HEK293T (cell line): ENCODE data around the gene VPS37B.

Source experiments
- CTCF ChIA-PET: fragments of 350-600 bp; formaldehyde crosslinking; extraction: SDS; loops from one replicate; lab custom pipeline; 2021; ENCODE audit warnings: antibody characterized with exemption, inconsistent platforms; lab: Yijun Ruan, JAX
- POLR2A ChIA-PET: fragments of 350-600 bp; formaldehyde crosslinking; extraction: SDS; loops from one replicate; lab custom pipeline; 2020; ENCODE audit warnings: antibody characterized with exemption, inconsistent platforms; lab: Yijun Ruan, JAX
- DNase-seq: peaks from one replicate; pipeline ENCODE4 v3.0.0; 2012; ENCODE audit warnings: mixed read lengths; ENCODE audit errors: extremely low spot score
- ARNT ChIP-seq: fragments of 450-650 bp; IDR thresholded peaks from 2 replicates; pipeline ENCODE4 v1.6.1; 2017; ENCODE audit warnings: mild to moderate bottlenecking
- BHLHE40 ChIP-seq: fragments of 450-650 bp; IDR thresholded peaks from 2 replicates; pipeline ENCODE4 v1.6.1; 2016; ENCODE audit warnings: mild to moderate bottlenecking, moderate library complexity, borderline replicate concordance
- CTBP1 ChIP-seq: fragments of 450-650 bp; IDR thresholded peaks from 2 replicates; pipeline ENCODE4 v1.6.1; 2016; ENCODE audit warnings: borderline replicate concordance
- ELF4 ChIP-seq: fragments of 450-650 bp; IDR thresholded peaks from 2 replicates; pipeline ENCODE4 v1.6.1; 2017; ENCODE audit warnings: antibody characterized with exemption
- FOXA1 ChIP-seq: fragments of 450-650 bp; IDR thresholded peaks from 2 replicates; pipeline ENCODE4 v1.6.1; 2016; ENCODE audit warnings: mild to moderate bottlenecking
- FOXK2 ChIP-seq: fragments of 450-650 bp; IDR thresholded peaks from 2 replicates; pipeline ENCODE4 v1.6.1; 2016; ENCODE audit warnings: mild to moderate bottlenecking
- FOXM1 ChIP-seq: fragments of 450-650 bp; IDR thresholded peaks from 2 replicates; pipeline ENCODE4 v1.6.1; 2017; ENCODE audit warnings: mild to moderate bottlenecking, borderline replicate concordance
- HDGF ChIP-seq: fragments of 450-650 bp; IDR thresholded peaks from 2 replicates; pipeline ENCODE4 v1.6.1; 2017; ENCODE audit warnings: antibody characterized with exemption, borderline replicate concordance
- L3MBTL2 ChIP-seq: fragments of 450-650 bp; conservative IDR thresholded peaks from 2 replicates; pipeline ENCODE4 v1.6.1; 2016; ENCODE audit warnings: mild to moderate bottlenecking
- LEF1 ChIP-seq: fragments of 450-650 bp; IDR thresholded peaks from 2 replicates; pipeline ENCODE4 v1.6.1; 2017; ENCODE audit warnings: mild to moderate bottlenecking, borderline replicate concordance
- NFRKB ChIP-seq: fragments of 450-650 bp; IDR thresholded peaks from 2 replicates; pipeline ENCODE4 v1.6.1; 2016; ENCODE audit warnings: mild to moderate bottlenecking, moderate library complexity
- PKNOX1 ChIP-seq: fragments of 450-650 bp; IDR thresholded peaks from 2 replicates; pipeline ENCODE4 v1.6.1; 2016
- SP1 ChIP-seq: fragments of 450-650 bp; IDR thresholded peaks from 2 replicates; pipeline ENCODE4 v1.6.1; 2017
- SUZ12 ChIP-seq: fragments of 450-650 bp; IDR thresholded peaks from 2 replicates; pipeline ENCODE4 v1.6.1; 2016; ENCODE audit warnings: mild to moderate bottlenecking
- TARDBP ChIP-seq: fragments of 450-650 bp; IDR thresholded peaks from 2 replicates; pipeline ENCODE4 v1.6.1; 2016
- ZNF384 ChIP-seq: fragments of 450-650 bp; IDR thresholded peaks from 2 replicates; pipeline ENCODE4 v1.6.1; 2016

VPS37B gene

GRCh38 chr12:122850048-122850445 lies 45.9 kb downstream of the VPS37B start:
- no peak for TF ChIP-seq ELF4
- TF ChIP-seq NFRKB, result no peak
- no peak for TF ChIP-seq FOXA1
- TF ChIP-seq ZNF384, result no peak
- TF ChIP-seq LEF1, result no peak
- no peak for TF ChIP-seq FOXM1
- TF ChIP-seq PKNOX1, result no peak
- no peak for TF ChIP-seq L3MBTL2
- no peak for TF ChIP-seq BHLHE40
- no peak for TF ChIP-seq ARNT
- no peak for TF ChIP-seq SUZ12
- TF ChIP-seq TARDBP, result no peak
- TF ChIP-seq HDGF, result no peak
- TF ChIP-seq SP1, result no peak
- no peak for TF ChIP-seq FOXK2
- no peak for TF ChIP-seq CTBP1
- POLR2A ChIA-PET, result interaction anchor here (1.0 kb wide), 1 partner anchor 383 kb away, joined by 3 read pairs; the partner anchor contains the start of genes MPHOSPH9 and MTRFR
- CTCF ChIA-PET, result no interaction called here
- DNase-seq, result no peak

- CTCF ChIA-PET, result no interaction called here
Observed at GRCh38 chr12:122849352-122850047, 46.4 kb downstream of the VPS37B start.

GRCh38 chr12:122848471-122849351 lies 47.2 kb downstream of the VPS37B start:
- TF ChIP-seq TARDBP, result no peak
- TF ChIP-seq HDGF, result no peak
- no peak for TF ChIP-seq BHLHE40
- TF ChIP-seq FOXK2, result no peak
- no peak for TF ChIP-seq PKNOX1
- no peak for TF ChIP-seq FOXM1
- TF ChIP-seq SUZ12, result no peak
- TF ChIP-seq FOXA1, result no peak
- no peak for TF ChIP-seq SP1
- TF ChIP-seq L3MBTL2, result no peak
- no peak for TF ChIP-seq NFRKB
- TF ChIP-seq LEF1, result no peak
- TF ChIP-seq ZNF384, result no peak
- TF ChIP-seq ARNT, result no peak
- ChIA-PET POLR2A (interaction anchor here (1.0 kb wide), 1 partner anchor 384 kb away, joined by 3 read pairs; the partner anchor contains the start of genes MPHOSPH9 and MTRFR), CTCF (no interaction called here)
- DNase-seq, result no peak

More at GRCh38 chr12:122849352-122850047, 46.4 kb downstream of the VPS37B start:
- DNase-seq, result no peak
- POLR2A ChIA-PET, result interaction anchor here (1.0 kb wide), 1 partner anchor 384 kb away, joined by 3 read pairs; the partner anchor contains the start of genes MPHOSPH9 and MTRFR
- TF ChIP-seq FOXK2 (no peak), ZNF384 (no peak), ARNT (no peak), L3MBTL2 (no peak)

- DNase-seq, result no peak
- POLR2A ChIA-PET, result no interaction called here
- TF ChIP-seq L3MBTL2 (no peak), BHLHE40 (no peak), ZNF384 (no peak), TARDBP (no peak), ELF4 (no peak), FOXM1 (no peak), NFRKB (no peak), ARNT (no peak), LEF1 (no peak)
Observed at GRCh38 chr12:122847921-122848421, 48.0 kb downstream of the VPS37B start.

GRCh38 chr12:122847516-122847836 lies 48.4 kb downstream of the VPS37B start:
- ChIA-PET POLR2A (no interaction called here), CTCF (no interaction called here)
- no peak for TF ChIP-seq ZNF384
- no peak for TF ChIP-seq ELF4
- DNase-seq, result no peak

More at GRCh38 chr12:122847921-122848421, 48.0 kb downstream of the VPS37B start:
- CTCF ChIA-PET, result no interaction called here

- no peak for TF ChIP-seq SP1
- no peak for TF ChIP-seq PKNOX1
- TF ChIP-seq ARNT, result no peak
- TF ChIP-seq BHLHE40, result no peak
- no peak for TF ChIP-seq FOXA1
- no peak for TF ChIP-seq FOXK2
- TF ChIP-seq L3MBTL2, result no peak
- TF ChIP-seq HDGF, result no peak
- no peak for TF ChIP-seq FOXM1
- no peak for TF ChIP-seq SUZ12
- no peak for TF ChIP-seq TARDBP
- TF ChIP-seq ELF4, result no peak
- no peak for TF ChIP-seq CTBP1
- TF ChIP-seq LEF1, result no peak
- no peak for TF ChIP-seq ZNF384
- no peak for TF ChIP-seq NFRKB
- no peak for DNase-seq
- ChIA-PET POLR2A (no interaction called here), CTCF (no interaction called here)
Observed at GRCh38 chr12:122846622-122847515, 49.1 kb downstream of the VPS37B start.
